GM12878 (cell line): ENCODE results near the gene PCED1A. TPM values are rescaled to one million over a fixed set of nuclear protein-coding genes. Genes with fewer than 3 reads are reported as not detected.
A peak's percentile ranks its signal among the peaks of the same experiment; 100 is the strongest.

ENCODE experiments used
- ATF7 ChIP-seq: fragments of 450-650 bp; IDR thresholded peaks from 2 replicates; pipeline ENCODE4 v1.6.1; 2016; ENCODE audit warnings: low read depth, mild to moderate bottlenecking
- BMI1 ChIP-seq: fragments of 450-650 bp; IDR thresholded peaks from 2 replicates; pipeline ENCODE4 v1.6.1; 2016; ENCODE audit warnings: mild to moderate bottlenecking, moderate library complexity, borderline replicate concordance
- BRCA1 ChIP-seq: IDR thresholded peaks from 2 replicates; pipeline ENCODE4 v1.6.1; 2011; ENCODE audit warnings: low read depth, low read length, improper control_type of control experiment
- CBX3 ChIP-seq: fragments of 200-600 bp; sonication (generic); IDR thresholded peaks from 2 replicates; pipeline ENCODE4 v1.6.1; 2016; ENCODE audit warnings: low read depth, borderline replicate concordance
- CHD1 ChIP-seq: IDR thresholded peaks from 2 replicates; pipeline ENCODE4 v1.6.1; 2012; ENCODE audit warnings: low read depth, low read length, improper control_type of control experiment
- CHD4 ChIP-seq: fragments of 200-600 bp; sonication (generic); IDR thresholded peaks from 2 replicates; pipeline ENCODE4 v1.6.1; 2016; ENCODE audit warnings: mild to moderate bottlenecking
- DPF2 ChIP-seq: fragments of 450-650 bp; IDR thresholded peaks from 2 replicates; pipeline ENCODE4 v1.6.1; 2017; ENCODE audit warnings: mild to moderate bottlenecking
- GATAD2B ChIP-seq: fragments of 450-650 bp; conservative IDR thresholded peaks from 2 replicates; pipeline ENCODE4 v1.6.1; 2017; ENCODE audit warnings: low read depth, mild to moderate bottlenecking, moderate library complexity
- HDAC2 ChIP-seq: fragments of 200-600 bp; sonication (generic); IDR thresholded peaks from 2 replicates; pipeline ENCODE4 v1.6.1; 2017
- IRF3 ChIP-seq: fragments of 450-650 bp; IDR thresholded peaks from 2 replicates; pipeline ENCODE4 v1.6.1; 2014; ENCODE audit warnings: mild to moderate bottlenecking
- KAT2A ChIP-seq: conservative IDR thresholded peaks from 2 replicates; pipeline ENCODE4 v1.6.1; 2011; ENCODE audit warnings: low read depth, low read length; ENCODE audit not compliant: control insufficient read depth
- LARP7 ChIP-seq: fragments of 450-650 bp; IDR thresholded peaks from 2 replicates; pipeline ENCODE4 v1.6.1; 2017; ENCODE audit warnings: mild to moderate bottlenecking
- MEF2B ChIP-seq: fragments of 450-650 bp; IDR thresholded peaks from 2 replicates; pipeline ENCODE4 v1.6.1; 2018; ENCODE audit warnings: mild to moderate bottlenecking, moderate library complexity; ENCODE audit not compliant: partially characterized antibody, poor library complexity, severe bottlenecking
- NFIC ChIP-seq: IDR thresholded peaks from 2 replicates; pipeline ENCODE4 v1.6.1; 2012; ENCODE audit warnings: low read depth, mild to moderate bottlenecking, inconsistent platforms, low read length, moderate library complexity
- NFYA ChIP-seq: IDR thresholded peaks from 2 replicates; pipeline ENCODE4 v1.6.1; 2011; ENCODE audit warnings: low read depth, mild to moderate bottlenecking, low read length, improper control_type of control experiment, borderline replicate concordance
- NFYB ChIP-seq: IDR thresholded peaks from 2 replicates; pipeline ENCODE4 v1.6.1; 2011; ENCODE audit warnings: low read depth, mild to moderate bottlenecking, low read length, improper control_type of control experiment, moderate library complexity; ENCODE audit not compliant: insufficient read depth
- NR2F1 ChIP-seq: fragments of 450-650 bp; conservative IDR thresholded peaks from 2 replicates; pipeline ENCODE4 v1.6.1; 2017; ENCODE audit warnings: mild to moderate bottlenecking
- NRF1 ChIP-seq: conservative IDR thresholded peaks from 2 replicates; pipeline ENCODE4 v1.6.1; 2011; ENCODE audit warnings: mild to moderate bottlenecking, low read depth, low read length, improper control_type of control experiment
- PAX5 ChIP-seq: IDR thresholded peaks from 2 replicates; pipeline ENCODE4 v1.6.1; 2011; ENCODE audit warnings: low read depth, low read length, borderline replicate concordance
- POU2F2 ChIP-seq: IDR thresholded peaks from 3 replicates; pipeline ENCODE4 v1.6.1; 2011; ENCODE audit warnings: low read depth, mild to moderate bottlenecking, low read length, borderline replicate concordance
- RCOR1 ChIP-seq: conservative IDR thresholded peaks from 2 replicates; pipeline ENCODE4 v1.6.1; 2012; ENCODE audit warnings: low read depth, low read length, improper control_type of control experiment
- RUNX3 ChIP-seq: IDR thresholded peaks from 2 replicates; pipeline ENCODE4 v1.6.1; 2012; ENCODE audit warnings: low read length, inconsistent platforms
- SMC3 ChIP-seq: IDR thresholded peaks from 2 replicates; pipeline ENCODE4 v1.6.1; 2011; ENCODE audit warnings: low read length, improper control_type of control experiment, borderline replicate concordance
- SREBF1 ChIP-seq: IDR thresholded peaks from 2 replicates; pipeline ENCODE4 v1.6.1; 2012; ENCODE audit warnings: mild to moderate bottlenecking, low read length
- SREBF2 ChIP-seq: IDR thresholded peaks from 2 replicates; pipeline ENCODE4 v1.6.1; 2012; ENCODE audit warnings: mild to moderate bottlenecking, low read length
- SUZ12 ChIP-seq: fragments of 200-600 bp; sonication (generic); IDR thresholded peaks from one replicate; pipeline ENCODE4 v1.6.1; 2018; ENCODE audit warnings: antibody characterized with exemption, mild to moderate bottlenecking; ENCODE audit not compliant: unreplicated experiment
- TCF12 ChIP-seq: IDR thresholded peaks from 2 replicates; pipeline ENCODE4 v1.6.1; 2011; ENCODE audit warnings: low read depth, mild to moderate bottlenecking, low read length
- TCF3 ChIP-seq: IDR thresholded peaks from 2 replicates; pipeline ENCODE4 v1.6.1; 2012; ENCODE audit warnings: low read depth, mild to moderate bottlenecking, low read length, borderline replicate concordance; ENCODE audit not compliant: insufficient read depth
- USF1 ChIP-seq: IDR thresholded peaks from 2 replicates; pipeline ENCODE4 v1.6.1; 2011; ENCODE audit warnings: borderline replicate concordance, low read depth, mild to moderate bottlenecking, moderate library complexity, mixed read lengths, low read length; ENCODE audit not compliant: insufficient read depth; ENCODE audit errors: extremely low read length
- polyA plus RNA-seq, 11 experiments: library from polyadenylated mRNA; depleted of rRNA in 4 of 11; unstranded in 6 of 11; stranded (reverse) in 5 of 11; fragments of >200 nt; fragmentation: Nextera tagmentation in 4 of 11; fragmentation: Illumina TruSeq in 1 of 11; extraction: Ambion mirVana in 4 of 11; extraction: Trizol in 1 of 11; gene quantifications; 1 replicate in 1 of 11; 2 replicates in 10 of 11; pipeline versions ENCODE4 v1.2.1 to v1.2.3, GENCODE V29; 2011 to 2016; ENCODE audit warnings: inconsistent platforms in 2 of 11, missing spikeins in 2 of 11, low read depth in 1 of 11
- total RNA-seq, 4 experiments: library from RNA; depleted of rRNA in 3 of 4; stranded (reverse); fragments of >200 nt in 3 of 4; fragmentation: Illumina TruSeq in 1 of 4; extraction: Trizol in 1 of 4; gene quantifications; 2 replicates each; pipeline versions ENCODE4 v1.2.1 to v1.2.3, GENCODE V29; 2013 to 2021
- TF ChIP-seq, protein P1 (sequence below): IDR thresholded peaks from 2 replicates; pipeline ENCODE4 v1.6.1; 2011; ENCODE audit warnings: low read depth, mild to moderate bottlenecking, low read length, moderate library complexity, borderline replicate concordance; ENCODE audit errors: extremely low read depth

PCED1A gene
- total and polyA plus RNA-seq, 10 of the 15 experiments (the other 5 are each of a cell fraction or from before 2014, with no cell fraction given), result 4.5 to 30.9 (median 12.0) TPM

DNA sequence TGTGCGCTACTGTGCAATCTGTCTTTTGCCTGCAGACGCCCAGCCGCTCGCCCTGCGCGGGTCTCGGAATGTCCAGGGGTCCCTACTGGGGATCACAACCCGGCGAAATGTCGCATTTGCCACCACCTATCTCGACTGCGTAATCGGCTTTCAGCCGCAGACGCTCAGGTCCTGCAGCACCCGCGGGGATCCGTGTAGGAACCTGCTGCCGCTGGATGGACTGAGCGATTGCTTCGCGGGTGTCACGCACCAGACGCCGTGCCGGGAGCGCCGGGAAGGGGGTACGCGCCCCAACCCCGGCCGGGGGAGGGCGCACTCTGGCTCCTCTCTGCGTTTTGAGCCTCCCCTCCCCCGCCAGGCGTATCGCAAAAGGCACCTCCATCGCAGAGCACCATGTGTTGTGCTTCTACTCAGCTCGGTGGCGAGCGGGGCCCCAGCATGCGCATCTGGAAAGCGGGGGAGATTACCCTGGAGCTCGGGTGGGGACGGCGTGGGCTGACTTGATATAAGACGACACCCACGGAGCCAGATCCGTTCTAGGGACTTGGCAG, 32.1 kb upstream of the PCED1A start (continued):
- TF ChIP-seq IRF3, result no peak
- no peak for TF ChIP-seq NR2F1
- TF ChIP-seq BMI1, result no peak
- no peak for TF ChIP-seq USF1
- TF ChIP-seq DPF2, result no peak
- no peak for TF ChIP-seq RCOR1
- no peak for TF ChIP-seq TCF3
- no peak for TF ChIP-seq NFYA
- no peak for TF ChIP-seq HDAC2
- no peak for TF ChIP-seq SUZ12
- TF ChIP-seq, protein P1, sequence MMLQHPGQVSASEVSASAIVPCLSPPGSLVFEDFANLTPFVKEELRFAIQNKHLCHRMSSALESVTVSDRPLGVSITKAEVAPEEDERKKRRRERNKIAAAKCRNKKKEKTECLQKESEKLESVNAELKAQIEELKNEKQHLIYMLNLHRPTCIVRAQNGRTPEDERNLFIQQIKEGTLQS, result no peak
- TF ChIP-seq NFIC, result no peak
- TF ChIP-seq GATAD2B, result no peak
- no peak for TF ChIP-seq BRCA1
- no peak for TF ChIP-seq SREBF2
- no peak for TF ChIP-seq PAX5
- no peak for TF ChIP-seq NRF1
- peak; percentile 30; the same call in 1 of the 2 replicates for TF ChIP-seq SMC3
- TF ChIP-seq CHD4, result no peak
- TF ChIP-seq NFYB, result no peak
- TF ChIP-seq LARP7, result no peak
- TF ChIP-seq RUNX3, result no peak; the same call in 1 of the 2 replicates
- TF ChIP-seq SREBF1, result no peak
- 0 out of 2 replicates have a peak, but pooled peaks have one; percentile 16 for TF ChIP-seq TCF12
- no peak for TF ChIP-seq MEF2B
- no peak for TF ChIP-seq KAT2A
- peak; percentile 56; the same call in 1 of the 3 replicates for TF ChIP-seq POU2F2
- TF ChIP-seq ATF7, result no peak
- no peak for TF ChIP-seq CHD1
- no peak for TF ChIP-seq CBX3
